A549 (cell line): Measurements from ENCODE around the gene HS3ST5. TPM values are rescaled to one million over a fixed set of nuclear protein-coding genes. Genes with fewer than 3 reads are reported as not detected.
"Not testable (repeated sequence)": the region's sequence is repeated elsewhere in the genome, so short reads cannot be mapped to it uniquely, and the experiment has no call there.

ENCODE experiments used
- ATAC-seq, 2 experiments: fragments of 200-7000 bp in 1 of 2; fragments of >200 bp in 1 of 2; cut with Nextera tagmentation in 1 of 2; cut with Tn5 transposase in 1 of 2; 3 replicates each; pipeline versions ENCODE4 v1.8.0 to v1.9.1; 2018 to 2020; ENCODE audit warnings: mild to moderate bottlenecking in 1 of 2, moderate library complexity in 1 of 2
- CTCF ChIA-PET: fragments of 300-600 bp; sonication (Branson Sonifier 250); formaldehyde crosslinking; extraction: SDS; loops from one replicate; lab custom pipeline; 2021; ENCODE audit warnings: antibody characterized with exemption, inconsistent platforms; lab: Yijun Ruan, JAX
- POLR2A ChIA-PET: fragments of 350-600 bp; formaldehyde crosslinking; extraction: SDS; loops from one replicate; lab custom pipeline; 2021; ENCODE audit warnings: antibody characterized with exemption, inconsistent platforms; lab: Yijun Ruan, JAX
- DNase-seq, 2 experiments: peaks; one replicate each; pipeline versions ENCODE4 v3.0.0 to v3.0.0-alpha.2; 2011 to 2016; ENCODE audit warnings: low read depth in 1 of 2, low spot score in 1 of 2
- FAIRE-seq: peaks from 2 replicates; lab custom pipeline; 2011; peaks lifted over from hg19 to GRCh38; lab: Jason Lieb, UNC
- H3K27ac ChIP-seq, 2 experiments: fragments of >200 bp; sonication (Bioruptor Twin); formaldehyde crosslinking; 3 replicates each; pipeline ENCODE4 v1.5.1; 2016 to 2017
- H3K4me1 ChIP-seq: fragments of >200 bp; sonication (Bioruptor Twin); formaldehyde crosslinking; 3 replicates; pipeline ENCODE4 v1.6.1; 2016
- H3K4me2 ChIP-seq: fragments of >200 bp; sonication (Bioruptor Twin); formaldehyde crosslinking; 3 replicates; pipeline ENCODE4 v1.6.1; 2016
- H3K4me3 ChIP-seq: fragments of >200 bp; sonication (Bioruptor Twin); formaldehyde crosslinking; 3 replicates; pipeline ENCODE4 v1.5.1; 2016
- H3K9me3 ChIP-seq: fragments of >200 bp; sonication (Bioruptor Twin); formaldehyde crosslinking; 3 replicates; pipeline ENCODE4 v1.6.1; 2016
- CEBPB ChIP-seq, 2 experiments: fragments of >200 bp in 1 of 2; sonication (Bioruptor Twin) in 1 of 2; formaldehyde crosslinking in 1 of 2; IDR thresholded peaks; 2 replicates each; pipeline ENCODE4 v1.6.1; 2012 to 2016
- EHF ChIP-seq: fragments of 250-450 bp; sonication (Bioruptor Pico); IDR thresholded peaks from 2 replicates; pipeline ENCODE4 v1.5.0; 2020; ENCODE audit warnings: mild to moderate bottlenecking
- EP300 ChIP-seq, 2 experiments: fragments of >200 bp; sonication (Bioruptor Twin); formaldehyde crosslinking; IDR thresholded peaks; 2 replicates in 1 of 2; 3 replicates in 1 of 2; pipeline ENCODE4 v1.6.1; 2016 to 2017
- FOSB ChIP-seq: fragments of 250-450 bp; sonication (Bioruptor Pico); IDR thresholded peaks from 2 replicates; pipeline ENCODE4 v1.5.0; 2020; ENCODE audit warnings: mild to moderate bottlenecking, moderate library complexity
- FOSL2 ChIP-seq, 2 experiments: fragments of 450-650 bp in 1 of 2; fragments of >200 bp in 1 of 2; sonication (Bioruptor Twin) in 1 of 2; formaldehyde crosslinking; IDR thresholded peaks; 2 replicates each; pipeline versions ENCODE4 v1.5.0 to v1.6.1; 2016 to 2020; ENCODE audit warnings: mild to moderate bottlenecking in 1 of 2, moderate library complexity in 1 of 2
- FOXS1 ChIP-seq: fragments of 250-450 bp; sonication (Bioruptor Pico); IDR thresholded peaks from 2 replicates; pipeline ENCODE4 v1.5.0; 2020; ENCODE audit warnings: mild to moderate bottlenecking, moderate library complexity
- HEYL ChIP-seq: fragments of 250-450 bp; sonication (Bioruptor Pico); IDR thresholded peaks from 2 replicates; pipeline ENCODE4 v1.8.0; 2021; ENCODE audit warnings: mild to moderate bottlenecking, moderate library complexity
- HOXB13 ChIP-seq: fragments of 250-450 bp; sonication (Bioruptor Pico); IDR thresholded peaks from 2 replicates; pipeline ENCODE4 v1.5.0; 2020; ENCODE audit warnings: low read depth, mild to moderate bottlenecking, moderate library complexity
- MYC ChIP-seq: IDR thresholded peaks from 2 replicates; pipeline ENCODE4 v1.6.1; 2012; ENCODE audit warnings: mild to moderate bottlenecking, inconsistent platforms, low read length, improper control_type of control experiment, borderline replicate concordance
- NFE2L2 ChIP-seq: fragments of 150-350 bp; conservative IDR thresholded peaks from 2 replicates; pipeline ENCODE4 v1.6.1; 2014; ENCODE audit warnings: low read length
- NR3C1 ChIP-seq: fragments of >200 bp; sonication (Bioruptor Twin); formaldehyde crosslinking; IDR thresholded peaks from 3 replicates; pipeline ENCODE4 v1.6.1; 2017
- RAD21 ChIP-seq, 2 experiments: fragments of >200 bp in 1 of 2; sonication (Bioruptor Twin) in 1 of 2; formaldehyde crosslinking in 1 of 2; IDR thresholded peaks in 1 of 2; conservative IDR thresholded peaks in 1 of 2; 2 replicates in 1 of 2; 3 replicates in 1 of 2; pipeline ENCODE4 v1.6.1; 2012 to 2018; ENCODE audit warnings: inconsistent platforms in 1 of 2
- RCOR1 ChIP-seq: fragments of 150-350 bp; IDR thresholded peaks from 2 replicates; pipeline ENCODE4 v1.6.1; 2014; ENCODE audit warnings: antibody characterized with exemption, low read length, low read depth
- RNF2 ChIP-seq: fragments of 200-600 bp; sonication (generic); IDR thresholded peaks from 2 replicates; pipeline ENCODE4 v1.6.1; 2016; ENCODE audit warnings: low read depth, mild to moderate bottlenecking, antibody characterized with exemption, moderate library complexity, borderline replicate concordance
- TP53 ChIP-seq: fragments of 250-450 bp; sonication (Bioruptor Pico); IDR thresholded peaks from 2 replicates; pipeline ENCODE4 v1.5.0; 2021; ENCODE audit warnings: mild to moderate bottlenecking, moderate library complexity
- ZNF302 ChIP-seq: fragments of 250-450 bp; sonication (Bioruptor Pico); IDR thresholded peaks from 2 replicates; pipeline ENCODE4 v1.9.0; 2021; ENCODE audit warnings: inconsistent platforms, mild to moderate bottlenecking, moderate library complexity
- ZSCAN20 ChIP-seq: fragments of 250-450 bp; sonication (Bioruptor Pico); IDR thresholded peaks from 2 replicates; pipeline ENCODE4 v1.8.0; 2022; ENCODE audit warnings: mild to moderate bottlenecking, moderate library complexity
- WGBS: methylation state at CpG from one replicate; pipeline ENCODE4 v1.1.6; 2017; ENCODE audit errors: missing lambda C conversion rate; 5-methylcytosine and 5-hydroxymethylcytosine counted together
- polyA plus RNA-seq, 4 experiments: library from polyadenylated mRNA; depleted of rRNA in 3 of 4; stranded (reverse); fragments of >200 nt; fragmentation: RNase III in 1 of 4; extraction: RNeasy Plus Mini Kit Qiagen cat#74134 plus additional on column Dnase treatment in 1 of 4; gene quantifications; 2 replicates in 3 of 4; 3 replicates in 1 of 4; pipeline ENCODE4 v1.2.3, GENCODE V29; 2011 to 2017
- TF ChIP-seq, protein P1 (sequence below): fragments of >200 bp; sonication (Bioruptor Twin); formaldehyde crosslinking; IDR thresholded peaks from 2 replicates; pipeline ENCODE4 v1.6.1; 2016
- TF ChIP-seq, protein P2 (sequence below): fragments of >200 bp; sonication (Bioruptor Twin); formaldehyde crosslinking; IDR thresholded peaks from 3 replicates; pipeline ENCODE4 v1.6.1; 2016
- TF ChIP-seq, protein P3 (sequence below): IDR thresholded peaks from 2 replicates; pipeline ENCODE4 v1.6.1; 2012
- TF ChIP-seq, protein P4 (sequence below): IDR thresholded peaks from 2 replicates; pipeline ENCODE4 v1.6.1; 2012; ENCODE audit warnings: low read depth, borderline replicate concordance
- TF ChIP-seq, protein P5 (sequence below): fragments of 150-350 bp; IDR thresholded peaks from 2 replicates; pipeline ENCODE4 v1.6.1; 2014; ENCODE audit warnings: low read depth, mild to moderate bottlenecking, low read length

Gene HS3ST5
- polyA plus RNA-seq, 2 of the 4 experiments (the other 2 are of a cell fraction): not detected

DNA sequence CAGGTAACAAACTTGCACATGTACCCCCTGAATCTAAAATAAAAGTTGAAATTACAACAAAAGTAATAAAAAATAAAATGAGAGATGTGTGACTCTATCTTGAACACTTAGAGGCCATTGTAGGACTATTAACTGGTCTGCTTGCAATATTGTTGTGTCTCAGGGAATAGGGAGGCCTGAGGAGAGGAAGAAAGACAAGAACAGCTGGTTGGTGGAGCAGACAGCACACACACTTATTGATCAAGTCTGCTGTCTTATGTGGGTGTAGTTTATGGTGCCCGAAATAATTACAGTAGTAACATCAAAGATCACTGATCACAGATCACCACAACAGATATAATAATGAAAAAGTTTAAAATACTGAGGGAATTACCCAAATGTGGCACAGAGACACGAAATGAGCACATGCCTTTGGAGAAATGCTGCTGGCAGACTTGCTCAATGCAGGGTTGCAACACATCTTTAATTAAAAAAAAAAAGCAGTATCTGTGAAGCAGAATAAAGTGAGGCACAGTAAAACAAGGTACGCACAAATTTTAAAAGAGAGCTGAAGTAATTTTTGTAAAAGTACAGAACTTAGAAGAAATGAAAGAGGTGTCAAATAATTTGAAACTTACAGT is 261.8 kb downstream of the HS3ST5 start:
- no peak for DNase-seq
- no peak overlapping the region for H3K4me3 ChIP-seq
- WGBS: 30% methylated on average over 3 of the region's 3 CpGs
- no peak for TF ChIP-seq HEYL (CRISPR knock-in tag)
- no peak for TF ChIP-seq RCOR1
- no peak for TF ChIP-seq NFE2L2
- no peak for TF ChIP-seq TP53
- no peak for TF ChIP-seq NR3C1
- no peak for TF ChIP-seq FOSL2 (IDR thresholded peaks at IDR 0.05)
- TF ChIP-seq FOSL2 (CRISPR knock-in tag; IDR thresholded peaks at IDR 0.05): no peak
- TF ChIP-seq RNF2: no peak
- TF ChIP-seq, protein P1, sequence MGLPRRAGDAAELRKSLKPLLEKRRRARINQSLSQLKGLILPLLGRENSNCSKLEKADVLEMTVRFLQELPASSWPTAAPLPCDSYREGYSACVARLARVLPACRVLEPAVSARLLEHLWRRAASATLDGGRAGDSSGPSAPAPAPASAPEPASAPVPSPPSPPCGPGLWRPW: no peak
- TF ChIP-seq, protein P2, sequence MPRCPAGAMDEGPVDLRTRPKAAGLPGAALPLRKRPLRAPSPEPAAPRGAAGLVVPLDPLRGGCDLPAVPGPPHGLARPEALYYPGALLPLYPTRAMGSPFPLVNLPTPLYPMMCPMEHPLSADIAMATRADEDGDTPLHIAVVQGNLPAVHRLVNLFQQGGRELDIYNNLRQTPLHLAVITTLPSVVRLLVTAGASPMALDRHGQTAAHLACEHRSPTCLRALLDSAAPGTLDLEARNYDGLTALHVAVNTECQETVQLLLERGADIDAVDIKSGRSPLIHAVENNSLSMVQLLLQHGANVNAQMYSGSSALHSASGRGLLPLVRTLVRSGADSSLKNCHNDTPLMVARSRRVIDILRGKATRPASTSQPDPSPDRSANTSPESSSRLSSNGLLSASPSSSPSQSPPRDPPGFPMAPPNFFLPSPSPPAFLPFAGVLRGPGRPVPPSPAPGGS: no peak
- no peak for TF ChIP-seq EP300 (IDR thresholded peaks at IDR 0.05)
- no peak for TF ChIP-seq CEBPB (IDR thresholded peaks at IDR 0.05)
- TF ChIP-seq EHF (CRISPR knock-in tag): no peak
- TF ChIP-seq RAD21 (conservative IDR thresholded peaks at IDR 0.05 in 1 of 2, IDR thresholded peaks at IDR 0.05 in 1 of 2): no peak
- H3K9me3 ChIP-seq: no peaks in the 10 kb centered on the region
- FAIRE-seq: no peak
- ATAC-seq: no peak
- CTCF ChIA-PET: interaction anchor here (1.6 kb wide), 1 partner anchor 86 kb away, joined by 4 read pairs; no protein-coding TSS in a partner anchor
- H3K4me1 ChIP-seq: no peaks in the 10 kb centered on the region
- H3K4me2 ChIP-seq: no peak overlapping the region
- H3K27ac ChIP-seq: no peak overlapping the region
- POLR2A ChIA-PET: no interaction called here

DNA sequence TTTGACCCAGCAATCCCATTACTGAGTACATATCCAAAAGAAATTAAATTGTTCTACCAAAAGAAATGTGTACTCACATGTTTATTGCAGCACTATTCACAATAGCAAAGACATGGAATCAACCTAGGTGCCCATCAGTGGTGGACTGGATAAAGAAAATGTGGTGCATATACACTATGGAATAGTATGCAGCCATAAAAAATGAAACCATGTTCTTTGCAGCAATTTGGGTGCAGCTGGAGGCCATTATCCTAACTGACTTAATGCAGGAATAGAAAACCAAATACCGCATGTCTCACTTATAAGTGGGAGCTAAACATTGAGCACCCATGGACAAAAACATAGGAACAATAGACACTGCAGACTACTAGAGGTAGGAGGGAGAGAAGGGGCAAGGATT is 262.4 kb downstream of the HS3ST5 start:
- DNase-seq, ATAC-seq, H3K4me3 ChIP-seq, H3K4me2 ChIP-seq, POLR2A ChIA-PET, H3K27ac ChIP-seq, FAIRE-seq, H3K4me1 ChIP-seq, H3K9me3 ChIP-seq: not testable (repeated sequence)
- 38% methylated on average over 1 of the region's 1 CpG for WGBS
- CTCF ChIA-PET: interaction anchor here (1.6 kb wide), 1 partner anchor 86 kb away, joined by 4 read pairs; no protein-coding TSS in a partner anchor

DNA sequence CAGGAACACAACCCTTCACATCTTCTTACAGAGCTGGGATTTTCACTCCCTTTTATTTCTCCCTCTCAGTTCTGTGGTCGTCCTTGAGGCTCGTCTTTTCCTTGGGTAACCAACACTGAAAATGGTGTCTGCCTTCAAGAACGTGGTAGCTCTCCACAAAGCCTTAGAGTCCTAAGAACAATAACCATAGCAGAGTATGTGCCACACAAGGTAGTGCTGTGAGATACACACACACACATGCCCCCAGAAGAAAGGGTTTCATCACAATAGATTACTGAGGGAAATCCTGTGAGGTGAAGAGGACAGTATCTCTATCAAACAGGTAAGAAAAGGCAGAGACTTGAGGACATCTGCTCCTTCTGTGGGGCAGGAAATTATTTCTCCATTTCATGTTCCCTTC is 267.0 kb downstream of the HS3ST5 start:
- ATAC-seq (no peak), FAIRE-seq (no peak), DNase-seq (no peak)
- 9% methylated on average over 3 of the region's 3 CpGs for WGBS
- Histone ChIP-seq H3K4me3 (no peak overlapping the region), H3K9me3 (no peaks in the 10 kb centered on the region), H3K4me1 (no peaks in the 10 kb centered on the region), H3K4me2 (no peak overlapping the region), H3K27ac (no peak overlapping the region)
- CTCF ChIA-PET: no interaction called here
- POLR2A ChIA-PET: no interaction called here
- TF ChIP-seq, protein P3, sequence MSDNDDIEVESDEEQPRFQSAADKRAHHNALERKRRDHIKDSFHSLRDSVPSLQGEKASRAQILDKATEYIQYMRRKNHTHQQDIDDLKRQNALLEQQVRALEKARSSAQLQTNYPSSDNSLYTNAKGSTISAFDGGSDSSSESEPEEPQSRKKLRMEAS: no peak

DNA sequence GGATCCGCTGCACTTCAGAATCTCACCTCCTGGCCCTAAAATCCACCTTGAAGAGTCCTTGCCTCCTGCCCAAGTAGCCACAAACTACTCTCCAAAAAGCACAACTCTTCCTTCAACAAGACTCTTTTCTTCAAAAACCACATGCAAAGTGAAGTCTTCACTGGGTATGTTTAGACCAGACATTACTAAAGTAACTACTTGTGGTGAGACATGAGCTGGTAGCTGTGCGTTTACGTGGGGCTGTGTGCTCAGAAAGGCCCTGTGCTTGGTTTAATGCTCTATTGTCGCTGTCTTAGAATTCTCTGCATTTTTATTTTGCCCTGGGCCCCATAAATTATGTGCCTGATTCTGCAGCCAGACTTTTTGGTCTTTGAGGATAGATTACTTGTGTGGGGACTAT is 267.5 kb downstream of the HS3ST5 start:
- POLR2A ChIA-PET: no interaction called here
- no peak for FAIRE-seq

More for the DNA sequence above, 267.5 kb downstream of the HS3ST5 start:
- Histone ChIP-seq H3K27ac (no peak overlapping the region), H3K4me3 (no peak overlapping the region), H3K4me2 (no peak overlapping the region), H3K4me1 (no peaks in the 10 kb centered on the region), H3K9me3 (no peaks in the 10 kb centered on the region)
- TF ChIP-seq FOXS1 (CRISPR knock-in tag) (no peak), CEBPB (IDR thresholded peaks at IDR 0.05) (no peak), MYC (no peak), ZSCAN20 (CRISPR knock-in tag) (no peak), HOXB13 (CRISPR knock-in tag) (no peak), ZNF302 (no peak), EHF (CRISPR knock-in tag) (no peak), FOSB (no peak)
- TF ChIP-seq, protein P4, sequence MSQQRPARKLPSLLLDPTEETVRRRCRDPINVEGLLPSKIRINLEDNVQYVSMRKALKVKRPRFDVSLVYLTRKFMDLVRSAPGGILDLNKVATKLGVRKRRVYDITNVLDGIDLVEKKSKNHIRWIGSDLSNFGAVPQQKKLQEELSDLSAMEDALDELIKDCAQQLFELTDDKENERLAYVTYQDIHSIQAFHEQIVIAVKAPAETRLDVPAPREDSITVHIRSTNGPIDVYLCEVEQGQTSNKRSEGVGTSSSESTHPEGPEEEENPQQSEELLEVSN: no peak
- TF ChIP-seq, protein P5, sequence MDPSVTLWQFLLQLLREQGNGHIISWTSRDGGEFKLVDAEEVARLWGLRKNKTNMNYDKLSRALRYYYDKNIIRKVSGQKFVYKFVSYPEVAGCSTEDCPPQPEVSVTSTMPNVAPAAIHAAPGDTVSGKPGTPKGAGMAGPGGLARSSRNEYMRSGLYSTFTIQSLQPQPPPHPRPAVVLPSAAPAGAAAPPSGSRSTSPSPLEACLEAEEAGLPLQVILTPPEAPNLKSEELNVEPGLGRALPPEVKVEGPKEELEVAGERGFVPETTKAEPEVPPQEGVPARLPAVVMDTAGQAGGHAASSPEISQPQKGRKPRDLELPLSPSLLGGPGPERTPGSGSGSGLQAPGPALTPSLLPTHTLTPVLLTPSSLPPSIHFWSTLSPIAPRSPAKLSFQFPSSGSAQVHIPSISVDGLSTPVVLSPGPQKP: no peak
- ATAC-seq (no peak), DNase-seq (no peak)
- CTCF ChIA-PET: no interaction called here
- 64% methylated on average over 4 of the region's 4 CpGs for WGBS
